Upper lobe of left lung (tissue), 4 donors: ENCODE data around the gene RMI1.

ENCODE experiments used
- EP300 ChIP-seq, 4 donors: sonication (generic); formaldehyde crosslinking; IDR thresholded peaks; one replicate each; pipeline ENCODE4 v1.5.1; 2017; ENCODE audit warnings: antibody characterized with exemption in 4 of 4, control low read depth in 2 of 4
- POLR2A ChIP-seq, 4 donors: fragments of 450-650 bp; IDR thresholded peaks; one replicate each; pipeline ENCODE4 v1.5.1; 2016 to 2017; ENCODE audit warnings: antibody characterized with exemption in 4 of 4, mild to moderate bottlenecking in 2 of 4
- POLR2AphosphoS5 ChIP-seq, 2 donors: sonication (generic); formaldehyde crosslinking; IDR thresholded peaks; one replicate each; pipeline ENCODE4 v1.5.1; 2017; ENCODE audit warnings: antibody characterized with exemption in 2 of 2
- TF ChIP-seq, protein P1 (sequence below), 6 experiments: fragments of 450-650 bp in 4 of 6; fragments of 200-600 bp in 2 of 6; sonication (generic) in 2 of 6; IDR thresholded peaks; one replicate each; pipeline ENCODE4 v1.5.1; 2016 to 2019; ENCODE audit warnings: antibody characterized with exemption in 6 of 6

DNA sequence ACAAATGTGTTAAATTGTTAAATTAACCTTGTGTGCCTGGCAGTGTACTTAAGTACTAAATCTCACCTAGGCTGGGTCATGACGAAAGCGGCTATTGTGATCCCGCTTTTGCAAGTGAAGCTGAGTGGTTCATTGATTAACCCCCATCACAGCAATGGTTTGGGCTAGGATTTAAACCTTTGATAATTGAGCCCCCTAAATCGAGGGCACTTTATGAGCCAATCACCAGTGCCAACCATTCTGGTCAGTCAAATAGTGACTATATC, 23.4 kb upstream of the RMI1 start:
- TF ChIP-seq, protein P1, sequence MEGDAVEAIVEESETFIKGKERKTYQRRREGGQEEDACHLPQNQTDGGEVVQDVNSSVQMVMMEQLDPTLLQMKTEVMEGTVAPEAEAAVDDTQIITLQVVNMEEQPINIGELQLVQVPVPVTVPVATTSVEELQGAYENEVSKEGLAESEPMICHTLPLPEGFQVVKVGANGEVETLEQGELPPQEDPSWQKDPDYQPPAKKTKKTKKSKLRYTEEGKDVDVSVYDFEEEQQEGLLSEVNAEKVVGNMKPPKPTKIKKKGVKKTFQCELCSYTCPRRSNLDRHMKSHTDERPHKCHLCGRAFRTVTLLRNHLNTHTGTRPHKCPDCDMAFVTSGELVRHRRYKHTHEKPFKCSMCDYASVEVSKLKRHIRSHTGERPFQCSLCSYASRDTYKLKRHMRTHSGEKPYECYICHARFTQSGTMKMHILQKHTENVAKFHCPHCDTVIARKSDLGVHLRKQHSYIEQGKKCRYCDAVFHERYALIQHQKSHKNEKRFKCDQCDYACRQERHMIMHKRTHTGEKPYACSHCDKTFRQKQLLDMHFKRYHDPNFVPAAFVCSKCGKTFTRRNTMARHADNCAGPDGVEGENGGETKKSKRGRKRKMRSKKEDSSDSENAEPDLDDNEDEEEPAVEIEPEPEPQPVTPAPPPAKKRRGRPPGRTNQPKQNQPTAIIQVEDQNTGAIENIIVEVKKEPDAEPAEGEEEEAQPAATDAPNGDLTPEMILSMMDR (IDR thresholded peaks at IDR 0.05): no peak
- TF ChIP-seq POLR2AphosphoS5 (IDR thresholded peaks at IDR 0.05): no peak
- no peak for TF ChIP-seq POLR2A (IDR thresholded peaks at IDR 0.05)
- no peak for TF ChIP-seq EP300 (IDR thresholded peaks at IDR 0.05)
